ENCODE results near the gene ZC3H10. TPM values are rescaled to one million over a fixed set of nuclear protein-coding genes. Genes with fewer than 3 reads are reported as not detected.
A peak's percentile ranks its signal among the peaks of the same experiment; 100 is the strongest.

ZC3H10 gene
- polyA plus RNA-seq, 1 donor, result 3.6 TPM

- peak; percentile 99 for DNase-seq (ENCODE audit: low read depth)
Measured at GRCh38 chr12:56127888-56128669, 10.0 kb downstream of the ZC3H10 start, which contains the start of gene ESYT1. TSS of gene ESYT1 (plus strand) at chr12:56128267. CDS start at chr12:56128320, 53 bp downstream.

- no peak for DNase-seq (ENCODE audit: low read depth)
Measured at GRCh38 chr12:56128670-56129205, 10.7 kb downstream of the ZC3H10 start.

GRCh38 chr12:56129206-56129941 lies 11.3 kb downstream of the ZC3H10 start:
- DNase-seq (ENCODE audit: low read depth), result no peak

- DNase-seq (ENCODE audit: low read depth), result no peak
Measured at GRCh38 chr12:56129942-56130495, 12.0 kb downstream of the ZC3H10 start.

- DNase-seq (ENCODE audit: low read depth), result no peak
Measured at GRCh38 chr12:56130876-56131275, 12.8 kb downstream of the ZC3H10 start.

GRCh38 chr12:56134897-56135296 lies 16.8 kb downstream of the ZC3H10 start:
- DNase-seq (ENCODE audit: low read depth), result no peak

GRCh38 chr12:56137853-56138571 lies 19.9 kb downstream of the ZC3H10 start:
- DNase-seq (ENCODE audit: low read depth), result no peak

- no peak for DNase-seq (ENCODE audit: low read depth)
Measured at GRCh38 chr12:56141946-56142784, 24.1 kb downstream of the ZC3H10 start.

GRCh38 chr12:56143217-56143616 lies 25.2 kb downstream of the ZC3H10 start:
- DNase-seq (ENCODE audit: low read depth), result no peak

- no peak for DNase-seq (ENCODE audit: low read depth)
Measured at GRCh38 chr12:56143870-56144269, 25.8 kb downstream of the ZC3H10 start.

- no peak for DNase-seq (ENCODE audit: low read depth)
Measured at GRCh38 chr12:56145217-56145616, 27.2 kb downstream of the ZC3H10 start.

GRCh38 chr12:56146492-56147460 lies 28.7 kb downstream of the ZC3H10 start:
- no peak for DNase-seq (ENCODE audit: low read depth)

- DNase-seq (ENCODE audit: low read depth), result no peak
Measured at GRCh38 chr12:56150563-56150962, 32.5 kb downstream of the ZC3H10 start.

GRCh38 chr12:56151672-56152131 lies 33.6 kb downstream of the ZC3H10 start:
- no peak for DNase-seq (ENCODE audit: low read depth)

GRCh38 chr12:56152132-56152755 lies 34.2 kb downstream of the ZC3H10 start, which contains the start of gene MYL6B:
TSS of gene MYL6B (plus strand) at chr12:56152587. CDS start at chr12:56153919, 1,332 bp downstream.
- peak; percentile 81 for DNase-seq (ENCODE audit: low read depth)

- DNase-seq (ENCODE audit: low read depth), result no peak
Measured at GRCh38 chr12:56152756-56153677, 35.0 kb downstream of the ZC3H10 start.

GRCh38 chr12:56153678-56154065 lies 35.6 kb downstream of the ZC3H10 start:
- no peak for DNase-seq (ENCODE audit: low read depth)
